ENCODE measurements around the gene PTPN13.

DNA sequence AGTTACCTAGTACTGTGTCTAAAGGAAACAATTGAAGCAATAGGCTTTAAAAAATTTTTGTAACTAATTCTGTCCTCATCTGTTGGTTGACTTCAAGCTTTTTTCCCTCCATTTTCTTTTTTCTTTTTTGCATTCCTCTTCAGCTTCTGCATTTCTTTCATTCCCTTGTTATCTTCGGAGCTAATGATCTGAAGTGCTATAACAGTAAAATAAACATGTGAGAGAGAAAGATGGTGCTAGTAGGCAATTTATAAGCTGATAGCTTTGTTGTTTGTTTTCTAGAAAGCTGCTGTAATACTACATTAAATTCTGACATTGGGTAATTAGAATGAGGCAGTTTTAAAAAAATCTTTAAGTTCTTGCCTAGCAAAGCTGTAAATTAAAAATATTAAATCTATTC, 37.1 kb downstream of the PTPN13 start:
- TF ChIP-seq, protein P1, sequence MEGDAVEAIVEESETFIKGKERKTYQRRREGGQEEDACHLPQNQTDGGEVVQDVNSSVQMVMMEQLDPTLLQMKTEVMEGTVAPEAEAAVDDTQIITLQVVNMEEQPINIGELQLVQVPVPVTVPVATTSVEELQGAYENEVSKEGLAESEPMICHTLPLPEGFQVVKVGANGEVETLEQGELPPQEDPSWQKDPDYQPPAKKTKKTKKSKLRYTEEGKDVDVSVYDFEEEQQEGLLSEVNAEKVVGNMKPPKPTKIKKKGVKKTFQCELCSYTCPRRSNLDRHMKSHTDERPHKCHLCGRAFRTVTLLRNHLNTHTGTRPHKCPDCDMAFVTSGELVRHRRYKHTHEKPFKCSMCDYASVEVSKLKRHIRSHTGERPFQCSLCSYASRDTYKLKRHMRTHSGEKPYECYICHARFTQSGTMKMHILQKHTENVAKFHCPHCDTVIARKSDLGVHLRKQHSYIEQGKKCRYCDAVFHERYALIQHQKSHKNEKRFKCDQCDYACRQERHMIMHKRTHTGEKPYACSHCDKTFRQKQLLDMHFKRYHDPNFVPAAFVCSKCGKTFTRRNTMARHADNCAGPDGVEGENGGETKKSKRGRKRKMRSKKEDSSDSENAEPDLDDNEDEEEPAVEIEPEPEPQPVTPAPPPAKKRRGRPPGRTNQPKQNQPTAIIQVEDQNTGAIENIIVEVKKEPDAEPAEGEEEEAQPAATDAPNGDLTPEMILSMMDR (conservative IDR thresholded peaks at IDR 0.05) = no peak
- no peak for TF ChIP-seq ZFX (IDR thresholded peaks at IDR 0.05)
